HepG2 (cell line): ENCODE results near the gene MAP2K2. TPM values are rescaled to one million over a fixed set of nuclear protein-coding genes. Genes with fewer than 3 reads are reported as not detected.
A peak's percentile ranks its signal among the peaks of the same experiment; 100 is the strongest.

Experiments
- BRD4 ChIP-seq: sonication (generic); formaldehyde crosslinking; IDR thresholded peaks from 2 replicates; pipeline ENCODE4 v1.4.0; 2020; ENCODE audit warnings: missing genetic modification reagents
- DPF2 ChIP-seq: sonication (generic); formaldehyde crosslinking; IDR thresholded peaks from 2 replicates; pipeline ENCODE4 v1.4.0; 2020; ENCODE audit warnings: mild to moderate bottlenecking, low read depth, missing genetic modification reagents, borderline replicate concordance
- ETV5 ChIP-seq: IDR thresholded peaks from 2 replicates; pipeline ENCODE4 v1.6.1; 2018; ENCODE audit warnings: missing biosample characterization, missing genetic modification reagents, inconsistent platforms, borderline replicate concordance
- GABPA ChIP-seq, 2 experiments: IDR thresholded peaks; 2 replicates each; pipeline ENCODE4 v1.6.1; 2011 to 2016; ENCODE audit warnings: low read depth in 2 of 2, low read length in 1 of 2, missing biosample characterization in 1 of 2, missing genetic modification characterization in 1 of 2
- HDAC2 ChIP-seq: sonication (generic); formaldehyde crosslinking; IDR thresholded peaks from 2 replicates; pipeline ENCODE4 v1.4.0; 2020; ENCODE audit warnings: missing genetic modification reagents
- KDM5B ChIP-seq: sonication (generic); formaldehyde crosslinking; IDR thresholded peaks from 2 replicates; pipeline ENCODE4 v1.4.0; 2020; ENCODE audit warnings: missing genetic modification reagents, mild to moderate bottlenecking, borderline replicate concordance
- LBX2 ChIP-seq: sonication (generic); formaldehyde crosslinking; IDR thresholded peaks from 2 replicates; pipeline ENCODE4 v1.5.0; 2020; ENCODE audit warnings: missing genetic modification reagents, mild to moderate bottlenecking, borderline replicate concordance
- MAFG ChIP-seq: sonication (generic); formaldehyde crosslinking; IDR thresholded peaks from 2 replicates; pipeline ENCODE4 v1.5.1; 2020; ENCODE audit warnings: mild to moderate bottlenecking, missing genetic modification reagents
- MAX ChIP-seq: IDR thresholded peaks from 2 replicates; pipeline ENCODE4 v1.6.1; 2012; ENCODE audit warnings: inconsistent platforms
- MIER3 ChIP-seq: IDR thresholded peaks from 2 replicates; pipeline ENCODE4 v1.6.1; 2016; ENCODE audit warnings: missing compliant biosample characterization, borderline replicate concordance
- NAIF1 ChIP-seq: sonication (generic); formaldehyde crosslinking; IDR thresholded peaks from 2 replicates; pipeline ENCODE4 v1.5.0; 2020; ENCODE audit warnings: mild to moderate bottlenecking, missing genetic modification reagents, borderline replicate concordance
- RARG ChIP-seq: sonication (generic); formaldehyde crosslinking; IDR thresholded peaks from 2 replicates; pipeline ENCODE4 v1.4.0; 2020; ENCODE audit warnings: low read depth, mild to moderate bottlenecking, missing genetic modification reagents
- TERF1 ChIP-seq: sonication (generic); formaldehyde crosslinking; IDR thresholded peaks from 2 replicates; pipeline ENCODE4 v1.8.0; 2022; ENCODE audit warnings: mild to moderate bottlenecking, missing genetic modification reagents, moderate library complexity
- THAP11 ChIP-seq: IDR thresholded peaks from 2 replicates; pipeline ENCODE4 v1.6.1; 2016; ENCODE audit warnings: missing biosample characterization, missing genetic modification reagents
- ZKSCAN5 ChIP-seq: sonication (generic); formaldehyde crosslinking; IDR thresholded peaks from 2 replicates; pipeline ENCODE4 v1.5.1; 2020; ENCODE audit warnings: mild to moderate bottlenecking, missing genetic modification reagents
- ZNF20 ChIP-seq: sonication (generic); formaldehyde crosslinking; IDR thresholded peaks from 2 replicates; pipeline ENCODE4 v1.4.0; 2020; ENCODE audit warnings: mild to moderate bottlenecking, moderate library complexity, missing genetic modification reagents
- ZNF367 ChIP-seq: sonication (generic); formaldehyde crosslinking; IDR thresholded peaks from 2 replicates; pipeline ENCODE4 v1.4.0; 2020; ENCODE audit warnings: missing genetic modification reagents, borderline replicate concordance
- ZNF468 ChIP-seq: sonication (generic); formaldehyde crosslinking; IDR thresholded peaks from 2 replicates; pipeline ENCODE4 v1.8.0; 2022; ENCODE audit warnings: mild to moderate bottlenecking, moderate library complexity, missing genetic modification reagents
- ZNF781 ChIP-seq: sonication (generic); formaldehyde crosslinking; IDR thresholded peaks from 2 replicates; pipeline ENCODE4 v1.5.1; 2020; ENCODE audit warnings: borderline replicate concordance, mild to moderate bottlenecking, missing genetic modification reagents; ENCODE audit errors: not compliant biosample characterization
- ZNF841 ChIP-seq: sonication (generic); formaldehyde crosslinking; IDR thresholded peaks from 2 replicates; pipeline ENCODE4 v1.8.1; 2023; ENCODE audit warnings: missing genetic modification reagents, borderline replicate concordance
- polyA plus RNA-seq, 8 experiments: library from polyadenylated mRNA; depleted of rRNA in 3 of 8; stranded (reverse) in 7 of 8; unstranded in 1 of 8; fragments of >200 nt; fragmentation: Illumina TruSeq in 4 of 8; extraction: Trizol in 4 of 8; gene quantifications; 2 replicates each; pipeline versions ENCODE4 v1.2.1 to v1.2.3, GENCODE V29; 2011 to 2016; ENCODE audit warnings: low read depth in 4 of 8, missing spikeins in 1 of 8, mixed read lengths in 1 of 8; ENCODE audit not compliant: insufficient read depth in 1 of 8
- total RNA-seq, 5 experiments: library from RNA; depleted of rRNA; stranded (reverse); fragments of >200 nt; fragmentation: Illumina TruSeq; extraction: Trizol; gene quantifications; 2 replicates each; pipeline ENCODE4 v1.2.3, GENCODE V29; 2016; ENCODE audit warnings: low read depth in 1 of 5
- TF ChIP-seq, protein P1 (sequence below): sonication (generic); formaldehyde crosslinking; IDR thresholded peaks from 2 replicates; pipeline ENCODE4 v1.8.0; 2022; ENCODE audit warnings: mild to moderate bottlenecking, missing genetic modification reagents; ENCODE audit not compliant: insufficient replicate concordance
- TF ChIP-seq, protein P2 (sequence below): sonication (generic); formaldehyde crosslinking; IDR thresholded peaks from 2 replicates; pipeline ENCODE4 v1.5.1; 2020; ENCODE audit warnings: missing genetic modification reagents, mild to moderate bottlenecking, borderline replicate concordance

MAP2K2 gene
- total and polyA plus RNA-seq, 2 of the 13 experiments (the other 11 are each of a cell fraction or from before 2014, with no cell fraction given): 70.3 to 80.9 TPM

GRCh38 chr19:4052114-4052992, 71.6 kb downstream of the MAP2K2 start (continued):
- TF ChIP-seq TERF1 (CRISPR knock-in tag): no peak
- TF ChIP-seq MIER3 (CRISPR knock-in tag): peak; percentile 68; the same call in 1 of the 2 replicates
- no peak for TF ChIP-seq NAIF1 (CRISPR knock-in tag)
- peak; percentile 16 for TF ChIP-seq BRD4 (CRISPR knock-in tag)
- no peak for TF ChIP-seq ZNF20
- TF ChIP-seq, protein P1, sequence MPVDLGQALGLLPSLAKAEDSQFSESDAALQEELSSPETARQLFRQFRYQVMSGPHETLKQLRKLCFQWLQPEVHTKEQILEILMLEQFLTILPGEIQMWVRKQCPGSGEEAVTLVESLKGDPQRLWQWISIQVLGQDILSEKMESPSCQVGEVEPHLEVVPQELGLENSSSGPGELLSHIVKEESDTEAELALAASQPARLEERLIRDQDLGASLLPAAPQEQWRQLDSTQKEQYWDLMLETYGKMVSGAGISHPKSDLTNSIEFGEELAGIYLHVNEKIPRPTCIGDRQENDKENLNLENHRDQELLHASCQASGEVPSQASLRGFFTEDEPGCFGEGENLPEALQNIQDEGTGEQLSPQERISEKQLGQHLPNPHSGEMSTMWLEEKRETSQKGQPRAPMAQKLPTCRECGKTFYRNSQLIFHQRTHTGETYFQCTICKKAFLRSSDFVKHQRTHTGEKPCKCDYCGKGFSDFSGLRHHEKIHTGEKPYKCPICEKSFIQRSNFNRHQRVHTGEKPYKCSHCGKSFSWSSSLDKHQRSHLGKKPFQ (CRISPR knock-in tag): no peak
- TF ChIP-seq LBX2 (CRISPR knock-in tag): no peak
- TF ChIP-seq ZNF468 (CRISPR knock-in tag): no peak
- peak; percentile 53; the same call in 1 of the 2 replicates for TF ChIP-seq KDM5B (CRISPR knock-in tag)
- peak; percentile 5; the same call in 1 of the 2 replicates for TF ChIP-seq DPF2 (CRISPR knock-in tag)
- peak; percentile 99 for TF ChIP-seq HDAC2 (CRISPR knock-in tag)
- no peak for TF ChIP-seq RARG (CRISPR knock-in tag)
- no peak for TF ChIP-seq MAFG (CRISPR knock-in tag)
- TF ChIP-seq THAP11 (CRISPR knock-in tag): peak; percentile 80
- TF ChIP-seq ETV5 (CRISPR knock-in tag): peak; percentile 95
- 0 out of 2 replicates have a peak, but pooled peaks have one; percentile 9 for TF ChIP-seq GABPA (IDR thresholded peaks at IDR 0.05; ENCODE audit: low read depth, low read length)
- peak; percentile 59; the same call in 1 of the 2 replicates for TF ChIP-seq GABPA (CRISPR knock-in tag; IDR thresholded peaks at IDR 0.05; ENCODE audit: low read depth)
- TF ChIP-seq, protein P2, sequence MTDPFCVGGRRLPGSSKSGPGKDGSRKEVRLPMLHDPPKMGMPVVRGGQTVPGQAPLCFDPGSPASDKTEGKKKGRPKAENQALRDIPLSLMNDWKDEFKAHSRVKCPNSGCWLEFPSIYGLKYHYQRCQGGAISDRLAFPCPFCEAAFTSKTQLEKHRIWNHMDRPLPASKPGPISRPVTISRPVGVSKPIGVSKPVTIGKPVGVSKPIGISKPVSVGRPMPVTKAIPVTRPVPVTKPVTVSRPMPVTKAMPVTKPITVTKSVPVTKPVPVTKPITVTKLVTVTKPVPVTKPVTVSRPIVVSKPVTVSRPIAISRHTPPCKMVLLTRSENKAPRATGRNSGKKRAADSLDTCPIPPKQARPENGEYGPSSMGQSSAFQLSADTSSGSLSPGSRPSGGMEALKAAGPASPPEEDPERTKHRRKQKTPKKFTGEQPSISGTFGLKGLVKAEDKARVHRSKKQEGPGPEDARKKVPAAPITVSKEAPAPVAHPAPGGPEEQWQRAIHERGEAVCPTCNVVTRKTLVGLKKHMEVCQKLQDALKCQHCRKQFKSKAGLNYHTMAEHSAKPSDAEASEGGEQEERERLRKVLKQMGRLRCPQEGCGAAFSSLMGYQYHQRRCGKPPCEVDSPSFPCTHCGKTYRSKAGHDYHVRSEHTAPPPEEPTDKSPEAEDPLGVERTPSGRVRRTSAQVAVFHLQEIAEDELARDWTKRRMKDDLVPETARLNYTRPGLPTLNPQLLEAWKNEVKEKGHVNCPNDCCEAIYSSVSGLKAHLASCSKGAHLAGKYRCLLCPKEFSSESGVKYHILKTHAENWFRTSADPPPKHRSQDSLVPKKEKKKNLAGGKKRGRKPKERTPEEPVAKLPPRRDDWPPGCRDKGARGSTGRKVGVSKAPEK (CRISPR knock-in tag): no peak
- no peak for TF ChIP-seq ZNF841 (CRISPR knock-in tag)
- no peak for TF ChIP-seq ZNF367 (CRISPR knock-in tag)
- TF ChIP-seq MAX: peak; percentile 86
- TF ChIP-seq ZNF781 (CRISPR knock-in tag): no peak
- no peak for TF ChIP-seq ZKSCAN5
